Endodermal cell (in vitro differentiated cells): ENCODE measurements around the gene PGM1. TPM values are rescaled to one million over a fixed set of nuclear protein-coding genes. Genes with fewer than 3 reads are reported as not detected.

ENCODE experiments used
- DNase-seq: peaks from one replicate; pipeline ENCODE4 v3.0.0-alpha.2; 2017
- H3K27ac ChIP-seq: 2 replicates; pipeline ENCODE4 v1.5.1; 2013; ENCODE audit warnings: mild to moderate bottlenecking, low read depth, low read length, moderate library complexity
- H3K27me3 ChIP-seq: 2 replicates; pipeline ENCODE4 v1.6.1; 2013; ENCODE audit warnings: mild to moderate bottlenecking, low read length, moderate library complexity; ENCODE audit not compliant: insufficient read depth, control insufficient read depth, poor library complexity, severe bottlenecking
- H3K36me3 ChIP-seq: 2 replicates; pipeline ENCODE4 v1.7.0; 2013; ENCODE audit warnings: mild to moderate bottlenecking, low read length, moderate library complexity; ENCODE audit not compliant: control insufficient read depth, insufficient read depth
- H3K4me1 ChIP-seq: one replicate; pipeline ENCODE4 v1.7.0; 2013; ENCODE audit warnings: low read length; ENCODE audit not compliant: control insufficient read depth, insufficient read depth
- H3K4me3 ChIP-seq: 2 replicates; pipeline ENCODE4 v1.5.1; 2013; ENCODE audit warnings: mild to moderate bottlenecking, low read length, moderate library complexity
- H3K9ac ChIP-seq: 2 replicates; pipeline ENCODE4 v1.6.1; 2013; ENCODE audit warnings: mild to moderate bottlenecking, low read length, moderate library complexity; ENCODE audit not compliant: poor library complexity, severe bottlenecking; ENCODE audit errors: extremely low read depth
- H3K9me3 ChIP-seq: 2 replicates; pipeline ENCODE4 v1.6.1; 2013; ENCODE audit warnings: mild to moderate bottlenecking, low read length, moderate library complexity; ENCODE audit not compliant: control insufficient read depth
- H3K27ac Mint-ChIP-seq: 2 replicates; pipeline ENCODE4 v1.8.0; 2020; ENCODE audit warnings: mixed read lengths
- H3K27me3 Mint-ChIP-seq: 2 replicates; pipeline ENCODE4 v1.8.0; 2021; ENCODE audit warnings: mild to moderate bottlenecking, mixed read lengths; ENCODE audit not compliant: insufficient read depth
- H3K36me3 Mint-ChIP-seq: 2 replicates; pipeline ENCODE4 v1.8.0; 2020; ENCODE audit warnings: low read depth, mixed read lengths
- H3K4me1 Mint-ChIP-seq: 2 replicates; pipeline ENCODE4 v1.8.0; 2020; ENCODE audit warnings: mixed read lengths
- H3K4me3 Mint-ChIP-seq: 2 replicates; pipeline ENCODE4 v1.8.0; 2020; ENCODE audit warnings: mild to moderate bottlenecking, moderate library complexity, mixed read lengths
- H3K9me3 Mint-ChIP-seq: 2 replicates; pipeline ENCODE4 v1.8.0; 2020; ENCODE audit warnings: mild to moderate bottlenecking, mixed read lengths
- WGBS, 2 experiments: methylation state at CpG; one replicate each; pipeline versions ENCODE4 v1.1.5 to v1.1.7; 2013; ENCODE audit warnings: missing lambda C conversion rate in 2 of 2, mixed read lengths in 1 of 2; ENCODE audit not compliant: insufficient coverage in 1 of 2, insufficient read length in 1 of 2; 5-methylcytosine and 5-hydroxymethylcytosine counted together
- total RNA-seq, 2 donors: library from RNA; stranded (reverse); fragmentation: NEBNext Ultra II Directional in 1 of 2; extraction: Animal tissue kit (Norgen Biotek cat#: 25700) in 1 of 2; gene quantifications; 2 replicates in 1 of 2; 3 replicates in 1 of 2; pipeline ENCODE4 v1.2.1, GENCODE V29; 2021
- TF ChIP-seq, protein P1 (sequence below): fragments of 200-600 bp; sonication (generic); conservative IDR thresholded peaks from 2 replicates; pipeline ENCODE4 v1.5.0; 2021; ENCODE audit warnings: antibody characterized with exemption, mild to moderate bottlenecking

Gene PGM1
- total RNA-seq, 2 donors from 2014 or later = 119 to 165 TPM

DNA sequence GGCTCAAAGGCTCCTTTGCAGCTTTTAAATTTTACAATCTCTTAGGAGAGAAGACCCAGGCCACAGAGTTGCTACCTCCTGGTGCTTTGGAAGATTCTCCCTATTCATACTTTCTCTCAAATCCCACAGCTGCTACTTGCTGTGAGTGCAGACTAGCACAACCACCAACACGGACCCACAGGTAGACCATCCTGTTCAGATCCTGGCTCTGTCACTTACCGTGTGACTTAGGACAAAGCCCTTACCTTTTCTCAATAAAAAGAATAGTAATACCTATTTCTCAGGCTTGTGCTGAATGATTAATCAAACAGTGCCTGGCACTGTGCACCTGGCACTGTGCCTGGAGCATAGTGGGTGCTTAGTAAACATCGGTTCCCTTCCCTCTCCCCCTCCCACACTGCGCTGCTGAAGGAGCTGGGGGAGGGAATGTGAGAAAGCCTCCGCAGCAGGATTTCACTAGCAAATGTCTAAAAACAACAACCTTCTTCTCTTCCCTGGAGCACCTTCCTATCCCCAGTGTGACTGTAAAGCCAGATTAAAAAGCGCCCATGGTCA is 81.7 kb downstream of the PGM1 start:
- H3K27me3 Mint-ChIP-seq = no peaks in the 10 kb centered on the region
- no peak overlapping the region for H3K4me3 Mint-ChIP-seq
- Histone ChIP-seq H3K36me3 (no peaks in the 10 kb centered on the region), H3K4me3 (no peak overlapping the region), H3K4me1 (peaks cover 3% of the 10 kb centered on the region), H3K27ac (no peak overlapping the region), H3K9me3 (peaks cover 10% of the 10 kb centered on the region), H3K9ac (no peak overlapping the region), H3K27me3 (no peaks in the 10 kb centered on the region)
- H3K4me1 Mint-ChIP-seq = peaks cover 19% of the 10 kb centered on the region
- DNase-seq = no peak
- peak overlapping the region; percentile 69 for H3K27ac Mint-ChIP-seq
- WGBS, 2 experiments = 69 to 88% methylated on average over 1 to 6 of the region's 6 CpGs
- H3K36me3 Mint-ChIP-seq = no peaks in the 10 kb centered on the region
- peaks cover 17% of the 10 kb centered on the region for H3K9me3 Mint-ChIP-seq
- TF ChIP-seq, protein P1, sequence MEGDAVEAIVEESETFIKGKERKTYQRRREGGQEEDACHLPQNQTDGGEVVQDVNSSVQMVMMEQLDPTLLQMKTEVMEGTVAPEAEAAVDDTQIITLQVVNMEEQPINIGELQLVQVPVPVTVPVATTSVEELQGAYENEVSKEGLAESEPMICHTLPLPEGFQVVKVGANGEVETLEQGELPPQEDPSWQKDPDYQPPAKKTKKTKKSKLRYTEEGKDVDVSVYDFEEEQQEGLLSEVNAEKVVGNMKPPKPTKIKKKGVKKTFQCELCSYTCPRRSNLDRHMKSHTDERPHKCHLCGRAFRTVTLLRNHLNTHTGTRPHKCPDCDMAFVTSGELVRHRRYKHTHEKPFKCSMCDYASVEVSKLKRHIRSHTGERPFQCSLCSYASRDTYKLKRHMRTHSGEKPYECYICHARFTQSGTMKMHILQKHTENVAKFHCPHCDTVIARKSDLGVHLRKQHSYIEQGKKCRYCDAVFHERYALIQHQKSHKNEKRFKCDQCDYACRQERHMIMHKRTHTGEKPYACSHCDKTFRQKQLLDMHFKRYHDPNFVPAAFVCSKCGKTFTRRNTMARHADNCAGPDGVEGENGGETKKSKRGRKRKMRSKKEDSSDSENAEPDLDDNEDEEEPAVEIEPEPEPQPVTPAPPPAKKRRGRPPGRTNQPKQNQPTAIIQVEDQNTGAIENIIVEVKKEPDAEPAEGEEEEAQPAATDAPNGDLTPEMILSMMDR = no peak

DNA sequence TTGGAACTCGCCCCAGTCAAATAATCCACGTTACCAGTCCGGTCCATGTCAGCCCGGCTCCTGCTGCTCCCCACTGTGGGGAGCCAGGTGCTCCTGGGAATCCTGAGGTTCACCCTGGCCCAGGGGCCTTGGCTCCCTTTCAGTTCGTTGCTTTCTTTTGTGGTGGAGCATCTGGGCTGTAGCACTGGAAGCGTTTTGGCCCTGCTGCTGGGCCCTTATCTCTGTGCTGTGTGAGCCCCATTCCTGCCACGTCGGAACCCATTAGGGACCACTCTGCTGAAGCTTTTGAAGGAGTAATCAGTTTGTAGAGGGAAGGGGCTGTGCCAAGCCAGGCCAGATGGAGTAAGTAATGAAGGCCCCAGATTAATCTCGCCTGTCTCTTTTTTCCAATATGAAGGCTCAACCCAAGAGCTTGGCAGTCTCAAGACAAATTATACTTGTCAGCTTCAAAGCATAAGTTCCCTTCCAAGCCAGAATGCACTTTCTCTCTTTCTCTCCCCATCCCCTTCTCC is 82.3 kb downstream of the PGM1 start:
- H3K4me3 ChIP-seq = no peak overlapping the region
- peaks cover 19% of the 10 kb centered on the region for H3K4me1 Mint-ChIP-seq
- no peak overlapping the region for H3K4me3 Mint-ChIP-seq
- peaks cover 12% of the 10 kb centered on the region for H3K9me3 ChIP-seq
- H3K27ac ChIP-seq = no peak overlapping the region
- H3K36me3 ChIP-seq = no peaks in the 10 kb centered on the region
- TF ChIP-seq, protein P1 = no peak
- peaks cover 3% of the 10 kb centered on the region for H3K4me1 ChIP-seq
- no peak overlapping the region for H3K9ac ChIP-seq
- DNase-seq = no peak
- H3K27ac Mint-ChIP-seq = peak overlapping the region; percentile 69
- no peaks in the 10 kb centered on the region for H3K27me3 Mint-ChIP-seq
- 86 to 91% methylated on average over 6 to 9 of the region's 9 CpGs for WGBS, 2 experiments
- H3K27me3 ChIP-seq = no peaks in the 10 kb centered on the region
- no peaks in the 10 kb centered on the region for H3K36me3 Mint-ChIP-seq
- H3K9me3 Mint-ChIP-seq = peaks cover 20% of the 10 kb centered on the region

DNA sequence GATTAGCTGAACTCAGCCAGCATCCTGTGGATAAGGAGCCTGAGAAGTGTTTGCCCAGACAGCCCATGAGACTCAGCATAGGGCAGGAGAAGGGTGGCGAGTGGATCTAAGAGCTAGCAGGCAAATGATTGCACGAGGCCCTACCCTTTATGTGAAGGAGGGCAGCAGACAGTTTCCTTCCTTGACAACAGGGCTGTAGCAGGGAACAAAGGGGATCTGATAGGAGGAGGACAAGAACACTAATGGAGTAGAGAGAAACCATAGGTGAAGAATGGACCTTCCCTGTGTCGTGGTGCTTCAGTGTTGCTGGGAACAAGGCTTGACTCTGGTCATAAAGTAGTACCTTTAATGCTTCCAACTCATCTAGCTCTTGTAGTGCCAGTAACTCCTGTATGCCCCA is 84.3 kb downstream of the PGM1 start:
- Mint-ChIP-seq H3K4me3 (no peak overlapping the region), H3K4me1 (peaks cover 19% of the 10 kb centered on the region), H3K27me3 (no peaks in the 10 kb centered on the region), H3K9me3 (peaks cover 20% of the 10 kb centered on the region), H3K36me3 (no peaks in the 10 kb centered on the region), H3K27ac (no peak overlapping the region)
- H3K4me3 ChIP-seq = no peak overlapping the region
- 95 to 97% methylated on average over 3 of the region's 3 CpGs for WGBS, 2 experiments
- no peaks in the 10 kb centered on the region for H3K27me3 ChIP-seq
- no peak for DNase-seq
- TF ChIP-seq, protein P1 = no peak
- no peaks in the 10 kb centered on the region for H3K36me3 ChIP-seq
- H3K27ac ChIP-seq = no peak overlapping the region
- H3K9me3 ChIP-seq = peaks cover 12% of the 10 kb centered on the region
- H3K9ac ChIP-seq = no peak overlapping the region
- H3K4me1 ChIP-seq = peaks cover 3% of the 10 kb centered on the region
